GM19025 (cell line): ENCODE results near the gene TP63.

Source experiments
- ATAC-seq: cut with Tn5 transposase; IDR thresholded peaks from one replicate; pipeline ENCODE4 v1.9.1; 2021; ENCODE audit warnings: mild to moderate bottlenecking, low read depth, moderate library complexity; ENCODE audit not compliant: unreplicated experiment

Gene TP63

DNA sequence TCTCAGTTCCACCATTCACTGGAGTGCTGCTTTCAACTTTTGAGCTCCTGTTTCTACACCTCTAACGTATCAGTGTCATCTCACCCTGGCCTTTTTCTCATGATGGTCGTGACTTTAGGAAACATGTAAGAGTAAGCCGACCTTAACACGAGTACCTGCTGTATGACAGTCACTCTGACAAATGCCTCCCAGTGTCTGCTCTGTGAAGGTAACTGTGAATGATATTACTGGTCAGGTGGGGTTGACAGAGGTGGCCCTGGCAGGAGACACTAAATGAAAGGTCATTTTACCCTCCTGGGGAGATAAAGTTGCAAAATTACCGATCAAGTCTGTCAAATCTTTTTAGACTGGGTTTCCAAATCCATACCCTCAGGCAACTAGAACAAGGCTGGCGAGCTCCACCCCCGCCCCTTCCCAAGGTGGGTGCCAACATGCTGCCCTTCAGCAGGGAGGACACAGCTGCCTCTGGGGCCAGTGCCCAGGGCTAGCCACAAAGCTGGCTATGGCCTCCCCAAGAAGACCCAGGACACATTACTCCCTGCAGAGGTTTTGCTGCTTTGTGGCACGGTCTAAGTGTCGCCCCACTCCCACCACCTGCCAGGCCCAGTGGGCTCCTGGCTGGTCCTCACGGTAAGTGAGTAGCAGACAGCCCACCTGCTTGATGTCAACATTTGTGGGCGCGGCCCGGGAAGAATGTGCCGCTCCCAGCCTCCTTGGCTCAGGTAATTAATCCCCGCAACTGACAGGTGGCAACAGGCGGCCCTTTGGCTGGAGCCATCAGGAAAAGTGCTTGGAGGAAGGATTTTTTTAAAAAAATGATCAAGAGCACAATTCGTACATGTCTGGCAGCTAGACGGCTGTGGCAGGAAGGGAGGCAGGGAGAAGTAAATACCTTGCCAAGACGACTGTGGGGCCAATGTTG, 211.8 kb downstream of the TP63 start:
- no peak for ATAC-seq

DNA sequence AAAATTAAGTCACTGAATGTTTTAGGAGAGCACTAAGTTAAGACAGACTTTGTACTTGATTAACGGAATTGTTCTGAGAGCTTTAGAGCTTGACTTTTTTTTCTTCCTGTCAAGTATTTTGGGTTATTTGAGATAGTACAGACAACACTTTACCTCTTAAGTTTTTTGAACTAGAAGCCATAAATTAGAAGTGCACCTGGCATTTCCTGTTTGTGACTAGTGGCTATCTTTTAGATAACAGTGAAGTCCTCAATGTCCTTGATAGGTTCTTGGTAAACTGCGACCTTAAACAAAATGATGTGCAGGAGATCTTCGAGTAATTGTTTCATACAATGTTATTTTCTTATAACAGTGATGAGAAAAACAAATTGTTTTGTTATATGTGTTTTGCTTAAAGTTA, 213.9 kb downstream of the TP63 start:
- ATAC-seq = no peak

DNA sequence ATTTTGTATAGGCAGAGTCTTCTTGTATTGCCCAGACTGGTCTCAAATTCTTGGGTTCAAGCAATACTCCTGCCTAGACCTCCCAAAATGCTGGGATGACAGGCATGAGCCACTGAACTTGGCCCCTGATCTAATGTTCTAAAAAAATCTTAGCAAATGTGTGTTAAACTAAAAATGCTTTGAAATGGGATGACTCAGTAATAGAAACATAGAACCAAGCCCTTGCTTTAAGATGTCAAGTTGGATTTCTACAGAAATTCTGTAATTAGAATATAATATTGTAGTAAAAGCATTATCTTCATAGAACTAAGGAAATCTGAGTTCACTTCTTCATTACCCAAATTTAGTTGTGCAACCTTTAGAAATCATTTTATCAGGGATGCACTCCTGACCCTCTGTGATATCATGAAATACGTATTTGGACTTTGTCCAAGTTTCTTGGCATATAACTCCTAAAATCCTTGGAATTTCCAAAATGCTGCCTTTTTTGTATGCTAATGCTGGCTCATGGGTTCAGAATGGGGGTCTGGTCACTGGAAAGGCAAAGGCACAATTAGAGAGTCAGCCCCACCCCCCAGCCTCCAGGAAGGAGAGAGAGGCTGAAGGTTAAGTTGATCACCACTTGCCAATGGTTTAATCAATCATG, 217.3 kb downstream of the TP63 start:
- ATAC-seq = no peak

DNA sequence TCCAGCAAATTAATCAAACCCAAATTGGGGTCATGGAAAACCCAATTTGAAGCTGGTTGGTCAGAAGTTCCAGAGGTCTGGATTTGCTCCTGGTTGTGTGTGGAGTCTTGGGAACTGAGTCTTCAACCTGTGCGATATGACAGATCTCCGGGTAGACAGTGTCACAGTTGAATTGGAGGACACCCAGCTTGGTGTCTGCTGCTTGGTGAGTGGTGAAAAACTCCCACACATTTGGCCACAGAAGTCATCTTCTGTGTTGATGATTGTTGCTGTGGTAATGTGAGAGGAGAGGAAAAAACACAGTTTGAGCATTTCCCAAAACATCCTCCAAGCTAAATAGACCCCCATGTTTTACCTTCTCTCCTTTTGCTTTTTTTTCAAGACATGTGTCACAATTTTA, 218.1 kb downstream of the TP63 start:
- no peak for ATAC-seq

DNA sequence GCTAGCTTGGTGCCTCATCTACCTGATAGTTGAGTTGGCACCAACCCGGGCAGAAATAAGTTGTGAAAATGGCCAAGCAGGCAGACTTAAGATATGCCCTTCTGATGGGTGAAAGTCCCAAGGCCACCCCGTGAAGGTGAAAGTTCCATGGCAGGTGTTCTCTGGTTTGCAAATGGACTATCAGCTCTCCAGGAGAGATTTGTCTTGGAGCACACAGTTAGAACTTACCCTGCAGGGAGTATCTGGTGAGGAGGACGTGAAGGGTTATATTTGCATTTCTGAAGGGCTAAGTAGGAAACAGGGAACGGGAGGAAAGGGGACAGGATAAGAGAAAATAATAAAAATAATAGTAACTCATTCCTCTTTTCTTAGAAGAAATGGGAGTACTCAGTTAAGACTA, 220.5 kb downstream of the TP63 start:
- no peak for ATAC-seq

DNA sequence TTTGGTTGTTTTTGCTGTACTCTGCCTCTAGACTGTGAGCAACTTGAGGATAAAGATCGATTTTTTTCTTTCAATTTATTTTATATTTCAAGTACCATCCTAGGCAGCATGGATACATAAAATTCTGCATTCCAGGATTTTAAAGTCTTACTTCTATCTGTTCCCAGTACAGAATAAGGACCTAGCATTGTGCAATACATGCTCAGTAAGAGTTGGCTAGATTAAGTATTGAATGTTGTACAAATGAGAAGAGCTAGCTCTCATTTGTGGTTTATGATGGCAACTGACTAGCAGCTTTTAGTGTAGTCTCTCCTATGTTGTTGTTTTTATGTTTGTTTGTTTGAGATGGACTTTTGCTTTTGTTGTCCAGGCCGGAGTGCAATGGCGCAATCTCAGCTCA, 222.7 kb downstream of the TP63 start:
- no peak for ATAC-seq

DNA sequence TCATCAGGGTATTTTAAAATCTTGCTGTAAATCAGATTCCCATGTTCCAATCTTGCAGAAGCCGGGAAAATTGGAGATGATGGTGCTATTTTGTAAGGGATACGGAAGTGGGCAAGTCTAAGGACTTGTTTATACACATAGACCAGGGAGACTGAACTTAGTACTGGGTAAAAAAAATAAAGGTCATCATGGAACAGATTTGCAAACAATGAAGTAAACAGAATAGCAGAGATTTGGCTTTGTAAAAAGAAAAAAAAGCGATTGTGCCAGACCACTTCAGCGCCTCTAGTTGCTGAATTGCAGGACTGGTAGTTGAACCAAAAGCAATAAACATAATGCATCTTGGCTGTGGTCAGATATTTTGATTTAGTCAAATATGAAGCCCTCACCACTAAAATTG, 229.1 kb downstream of the TP63 start:
- ATAC-seq = no peak

DNA sequence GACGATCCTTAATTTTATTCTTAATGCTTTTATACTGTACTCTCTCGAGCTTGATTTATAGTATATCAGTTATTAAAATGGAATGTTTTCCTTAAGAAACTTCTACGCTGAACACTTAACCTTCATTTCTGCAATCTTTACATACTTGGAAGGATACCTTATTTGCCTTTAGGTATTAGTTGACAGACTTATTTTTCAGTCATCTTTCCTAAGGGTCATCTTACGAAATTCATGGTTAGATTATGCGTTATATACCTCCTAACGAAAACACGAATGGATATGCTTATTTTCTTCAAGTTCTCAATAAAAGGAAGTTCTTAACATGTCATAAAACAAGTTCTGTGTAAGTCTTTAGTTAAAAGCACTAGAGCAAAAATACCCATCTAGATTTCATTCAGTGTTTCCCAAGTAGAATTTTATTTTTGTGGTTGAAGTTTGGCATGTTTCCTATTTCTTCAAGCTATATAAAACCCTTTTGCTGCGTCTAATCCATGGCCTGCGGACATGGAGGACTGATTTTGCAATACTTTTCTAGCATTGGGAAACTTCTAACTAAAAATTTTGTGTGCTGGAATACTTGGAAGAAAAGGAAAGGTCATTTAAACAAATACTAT, 231.3 kb downstream of the TP63 start:
- no peak for ATAC-seq

DNA sequence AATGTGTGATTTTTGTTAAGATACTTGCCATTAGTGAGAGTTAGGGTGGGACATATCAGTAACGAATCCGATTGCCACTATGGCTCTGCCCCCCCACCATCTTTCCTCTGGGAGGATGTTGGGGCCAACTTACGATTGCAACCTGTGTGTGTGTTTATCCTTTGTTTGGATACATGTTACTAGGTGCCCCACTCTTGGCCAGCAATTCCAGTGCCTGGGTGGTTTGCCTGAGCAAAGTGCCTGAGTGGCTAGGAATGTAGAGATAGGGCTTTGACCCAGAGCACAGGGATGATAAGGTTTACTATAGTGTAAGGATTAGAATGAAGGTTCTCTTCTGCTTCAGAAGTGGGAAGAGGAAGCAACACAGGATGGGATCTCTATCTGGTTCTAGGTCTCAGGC, 231.8 kb downstream of the TP63 start:
- ATAC-seq = no peak

DNA sequence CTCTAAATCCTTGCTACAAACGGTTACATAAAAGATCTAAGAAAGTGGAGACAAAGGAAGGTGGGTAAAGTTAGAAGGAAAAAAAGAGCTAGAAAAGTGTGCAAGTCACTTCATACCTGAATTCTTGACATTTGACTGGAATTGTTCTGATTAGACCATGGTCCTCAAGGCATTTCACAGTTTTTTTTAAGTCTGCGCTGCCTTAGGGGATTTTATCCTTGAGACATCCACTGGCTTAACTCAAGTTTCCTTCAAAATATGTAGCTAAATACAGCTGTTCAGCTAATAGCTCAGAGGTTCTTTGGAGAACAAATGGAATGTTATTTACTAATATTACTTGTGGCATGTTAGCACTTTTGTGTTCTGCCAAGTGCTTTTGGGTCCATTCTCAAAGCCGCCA, 236.9 kb downstream of the TP63 start:
- ATAC-seq = no peak

DNA sequence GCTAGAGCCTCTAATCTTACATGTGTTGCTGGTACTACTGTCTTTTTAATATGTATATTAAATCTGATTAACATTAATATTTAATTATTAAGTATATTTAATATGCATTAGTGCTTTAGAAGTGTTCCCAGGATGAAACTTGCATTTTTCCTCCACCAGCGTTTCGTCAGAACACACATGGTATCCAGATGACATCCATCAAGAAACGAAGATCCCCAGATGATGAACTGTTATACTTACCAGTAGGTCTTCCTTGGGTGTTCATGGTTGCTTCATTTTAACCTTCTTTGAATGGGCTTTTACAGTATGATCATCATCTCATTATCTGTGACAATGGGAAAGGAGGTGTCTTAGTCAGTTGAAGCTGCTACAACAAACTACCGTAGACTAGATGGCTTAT, 238.0 kb downstream of the TP63 start:
- no peak for ATAC-seq

DNA sequence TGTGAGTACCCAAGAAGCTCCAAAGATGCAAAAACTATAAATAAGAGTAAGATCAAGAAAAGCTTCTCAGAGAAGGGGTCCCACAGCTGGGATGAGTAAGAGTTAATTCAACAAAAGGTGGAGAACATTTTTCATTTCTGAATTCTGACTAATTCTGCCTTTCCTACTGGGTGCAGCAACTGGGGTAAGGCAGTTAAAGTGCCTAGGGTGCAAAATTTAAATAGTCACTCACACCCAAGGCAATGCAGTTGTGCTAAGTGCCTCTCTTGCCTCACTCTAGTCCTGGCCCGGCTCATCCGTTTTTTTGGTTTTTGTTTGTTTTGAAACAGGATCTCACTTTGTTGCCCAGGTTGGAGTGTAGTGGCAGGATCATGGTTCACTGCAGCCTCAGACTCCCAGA, 240.2 kb downstream of the TP63 start:
- no peak for ATAC-seq

DNA sequence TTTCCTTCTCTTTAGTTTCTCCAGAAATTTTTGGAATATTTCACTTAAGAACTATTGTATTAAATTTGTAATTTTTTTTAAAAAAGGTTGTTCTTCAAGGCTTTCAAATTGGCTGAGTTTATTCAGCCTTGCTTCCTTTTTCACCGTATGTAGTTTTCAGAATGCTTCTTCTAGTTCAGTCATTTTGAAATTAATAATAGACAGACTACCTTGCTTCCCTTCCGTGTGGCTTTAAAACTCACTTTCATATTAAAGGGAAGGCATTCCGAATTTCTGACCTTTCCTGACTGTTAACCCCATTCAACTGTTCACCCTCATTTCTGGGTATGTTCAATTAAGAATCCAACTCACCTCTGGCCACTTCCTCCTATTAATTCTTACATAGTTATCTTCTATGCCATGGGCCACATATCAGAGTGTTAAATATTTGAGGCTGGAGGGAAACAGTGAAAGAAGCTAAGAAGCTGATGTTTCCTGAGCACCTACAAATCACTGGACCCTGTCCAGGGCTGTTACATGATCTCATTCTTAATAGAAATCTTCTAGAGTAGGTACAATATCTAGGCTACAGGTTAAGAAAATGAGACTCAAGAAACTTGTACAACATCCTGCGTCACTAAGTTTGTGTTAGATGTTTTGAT, 252.0 kb downstream of the TP63 start:
- ATAC-seq = peak; percentile 57

DNA sequence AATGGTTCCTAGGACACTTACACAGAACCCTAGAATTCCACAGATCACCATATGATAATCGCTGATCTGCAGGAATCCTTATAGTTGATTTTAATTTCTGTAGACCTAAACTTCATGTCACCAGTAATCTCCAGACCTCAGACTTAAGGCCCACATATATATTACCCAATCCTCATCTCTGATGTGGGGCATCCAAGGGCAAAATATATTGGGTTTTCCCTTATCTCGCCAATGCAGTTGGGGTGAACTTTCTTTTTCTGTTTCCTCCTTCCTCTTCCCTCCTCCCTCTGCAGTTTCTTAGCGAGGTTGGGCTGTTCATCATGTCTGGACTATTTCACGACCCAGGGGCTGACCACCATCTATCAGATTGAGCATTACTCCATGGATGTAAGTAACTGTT, 259.3 kb downstream of the TP63 start:
- ATAC-seq = no peak

DNA sequence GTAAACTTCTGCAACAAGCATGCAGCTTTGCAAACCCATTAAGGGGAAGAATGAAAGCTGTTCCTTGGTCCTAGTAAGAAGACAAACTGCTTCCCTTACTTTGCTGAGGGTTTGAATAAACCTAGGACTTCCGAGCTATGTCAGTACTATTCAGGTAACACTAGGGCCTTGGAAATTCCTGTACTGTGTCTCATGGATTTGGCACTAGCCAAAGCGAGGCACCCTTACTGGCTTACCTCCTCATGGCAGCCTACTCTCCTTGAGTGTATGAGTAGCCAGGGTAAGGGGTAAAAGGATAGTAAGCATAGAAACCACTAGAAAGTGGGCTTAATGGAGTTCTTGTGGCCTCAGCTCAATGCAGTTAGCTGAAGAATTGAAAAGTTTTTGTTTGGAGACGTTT, 265.3 kb downstream of the TP63 start:
- ATAC-seq = no peak

DNA sequence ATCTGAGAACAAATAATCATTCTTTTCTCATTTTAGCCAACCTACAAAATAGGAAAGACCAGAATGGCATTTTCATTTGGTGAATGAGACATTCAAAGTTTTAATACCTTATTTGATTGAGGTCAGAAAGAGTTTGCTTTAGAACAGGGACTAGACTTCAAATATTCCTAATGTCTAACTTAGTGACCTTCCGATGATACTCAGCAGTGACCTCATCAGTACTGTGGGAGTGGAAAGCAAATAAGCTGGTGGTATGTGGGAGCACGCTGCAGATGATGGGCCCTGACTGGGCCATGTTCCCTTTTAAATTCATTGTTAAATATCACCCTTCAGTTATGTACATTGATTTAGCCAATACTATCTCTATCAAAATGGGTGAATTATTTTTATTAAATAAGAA, 266.2 kb downstream of the TP63 start:
- ATAC-seq = no peak

DNA sequence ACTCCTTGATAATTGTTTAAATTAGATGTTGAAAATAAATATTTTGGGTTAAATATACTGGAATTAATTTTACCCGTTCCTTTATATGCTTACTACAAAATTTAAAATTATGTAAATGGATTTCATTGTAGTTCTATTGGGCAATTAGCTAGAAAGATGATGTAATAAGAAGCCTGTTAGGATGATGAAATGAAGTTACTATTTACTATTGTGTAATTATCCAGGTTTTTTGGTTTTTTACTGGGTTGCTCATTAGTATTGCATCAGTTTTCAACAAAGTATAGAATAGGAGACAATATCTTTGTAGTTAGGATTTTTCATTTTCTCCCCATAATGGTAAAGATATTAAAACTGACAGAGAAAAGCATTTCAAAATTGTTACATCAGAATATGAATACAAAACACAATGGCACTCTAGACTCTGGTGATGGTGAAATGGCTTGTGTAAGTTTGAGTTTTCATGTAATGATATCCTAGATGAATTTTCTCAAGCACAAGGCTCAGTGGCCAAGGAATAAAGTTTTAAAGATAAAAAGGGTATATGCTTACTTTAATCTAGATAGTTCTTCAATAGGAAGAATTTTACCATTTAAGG, 267.5 kb downstream of the TP63 start:
- ATAC-seq = no peak

DNA sequence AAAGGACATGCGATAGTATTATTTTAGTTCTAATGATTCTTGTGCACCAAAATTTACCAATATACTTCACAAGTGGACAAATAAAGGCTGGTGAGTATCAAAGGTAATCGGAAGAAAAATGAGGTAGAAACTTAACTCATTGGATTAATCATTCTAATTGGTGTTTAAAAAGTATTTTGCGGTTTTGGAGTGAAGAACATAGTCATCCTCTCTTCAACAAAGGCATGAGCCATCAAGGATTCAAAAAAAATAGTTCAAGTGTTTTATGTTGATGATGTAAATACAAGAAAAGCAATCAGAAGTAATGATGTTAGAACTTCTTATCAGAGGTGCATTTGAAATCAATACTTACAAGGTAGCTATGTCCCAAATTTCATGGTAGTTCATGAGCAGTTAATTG, 268.0 kb downstream of the TP63 start:
- no peak for ATAC-seq

DNA sequence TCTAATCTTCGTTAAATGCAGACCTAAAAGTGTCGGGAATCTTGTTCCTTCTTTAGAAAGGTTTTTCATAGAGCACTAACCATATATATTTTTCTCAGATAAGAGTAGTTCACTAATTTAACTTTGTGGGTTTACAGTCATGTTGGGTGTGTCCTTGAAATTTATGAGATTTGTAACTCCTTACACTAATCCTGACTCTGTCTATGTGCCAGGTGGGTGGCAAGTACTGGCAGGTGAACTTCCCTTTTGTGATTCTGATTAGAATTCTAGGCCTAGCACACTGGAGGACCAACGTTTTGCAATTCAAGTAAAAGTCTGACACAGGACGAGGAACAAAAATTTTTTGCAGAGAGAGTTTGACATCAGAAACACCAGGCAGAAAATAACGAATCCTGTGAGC, 269.4 kb downstream of the TP63 start:
- no peak for ATAC-seq

DNA sequence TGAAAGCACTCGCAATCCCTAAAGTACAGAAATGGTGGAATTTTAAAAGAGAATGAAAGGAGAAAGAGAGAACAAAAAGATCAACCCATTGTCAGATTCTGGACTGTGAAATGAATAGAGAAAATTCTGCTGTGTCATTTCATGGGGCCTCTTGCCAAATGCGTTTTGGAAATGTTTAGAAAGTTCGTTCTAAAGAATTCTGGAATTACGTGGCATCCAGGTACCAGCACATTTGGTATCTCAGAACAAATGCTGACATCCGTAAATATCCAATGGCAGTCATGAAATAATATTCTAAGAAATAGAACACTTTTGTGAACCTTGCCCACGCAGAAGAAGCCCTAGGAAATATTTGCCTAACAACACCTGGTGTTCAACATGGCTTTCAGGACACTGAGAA, 270.3 kb downstream of the TP63 start:
- no peak for ATAC-seq
